Activated CD4-positive, alpha-beta memory T cell treated with anti-CD3 and anti-CD28 coated beads, Interleukin-2, amount 10 ng/mL, durations not matched to agents 7 days and 5 days (primary cell): ENCODE measurements around the gene ATP6V0A1. TPM values are rescaled to one million over a fixed set of nuclear protein-coding genes. Genes with fewer than 3 reads are reported as not detected.
A peak's percentile ranks its signal among the peaks of the same experiment; 100 is the strongest.

ENCODE experiments used
- CTCF ChIA-PET: fragments of 350-600 bp; sonication (Branson Sonifier 250); formaldehyde crosslinking; loops from one replicate; lab custom pipeline; 2021; ENCODE audit warnings: antibody characterized with exemption, inconsistent platforms; lab: Charles Lee
- POLR2A ChIA-PET: fragments of 350-600 bp; sonication (Branson Sonifier 250); formaldehyde crosslinking; loops from one replicate; lab custom pipeline; 2021; ENCODE audit warnings: antibody characterized with exemption; lab: Charles Lee
- DNase-seq: peaks from one replicate; pipeline ENCODE4 v3.0.0-alpha.2; 2020
- H3K27ac Mint-ChIP-seq: one replicate; pipeline ENCODE4 v1.8.0; 2021; ENCODE audit warnings: mild to moderate bottlenecking, mixed read lengths
- H3K27me3 Mint-ChIP-seq: one replicate; pipeline ENCODE4 v1.8.0; 2021; ENCODE audit warnings: mixed read lengths
- H3K36me3 Mint-ChIP-seq: one replicate; pipeline ENCODE4 v1.8.0; 2021; ENCODE audit warnings: low read depth, mixed read lengths
- H3K4me1 Mint-ChIP-seq: one replicate; pipeline ENCODE4 v1.8.0; 2021; ENCODE audit warnings: mixed read lengths
- H3K4me3 Mint-ChIP-seq: one replicate; pipeline ENCODE4 v1.8.0; 2021; ENCODE audit warnings: mild to moderate bottlenecking, mixed read lengths
- H3K9me3 Mint-ChIP-seq: one replicate; pipeline ENCODE4 v1.8.0; 2021; ENCODE audit warnings: mixed read lengths
- total RNA-seq, 2 experiments: library from RNA; stranded (reverse); gene quantifications; one replicate each; pipeline ENCODE4 v1.2.3, GENCODE V29; 2021

Gene ATP6V0A1
- total RNA-seq, 2 experiments from 2014 or later = 5.8 to 8.6 TPM

DNA sequence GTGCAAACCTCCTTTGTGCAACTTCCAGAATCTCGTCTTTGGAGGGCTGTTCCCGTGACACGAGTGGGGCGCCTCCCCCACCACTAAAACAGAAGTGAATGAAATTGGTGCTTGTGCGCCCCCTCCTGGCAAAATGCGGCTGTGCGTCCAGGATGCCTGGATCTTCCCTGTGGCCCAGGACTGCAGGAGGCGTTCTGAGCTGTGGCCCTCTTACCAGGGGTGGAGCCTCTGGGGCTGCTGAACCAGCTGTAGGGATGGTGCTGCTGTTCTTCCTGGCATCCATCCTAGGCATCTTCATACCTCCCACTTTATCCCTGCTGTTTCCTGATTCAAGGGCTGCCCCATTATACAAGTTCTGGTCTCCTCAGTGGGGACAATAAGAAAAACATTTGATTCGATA lies 58.8 kb downstream of the ATP6V0A1 start:
- H3K36me3 Mint-ChIP-seq = no peaks in the 10 kb centered on the region
- DNase-seq = peak; percentile 84
- H3K4me1 Mint-ChIP-seq = peaks cover 1% of the 10 kb centered on the region
- CTCF ChIA-PET = interaction anchor here (0.6 to 2.3 kb wide), 29 partner anchors 9 to 818 kb away, joined by 3 to 15 read pairs (median 3); partner anchors contain the start of genes CAVIN1, NAGLU and STAT3
- POLR2A ChIA-PET = no interaction called here
- no peaks in the 10 kb centered on the region for H3K9me3 Mint-ChIP-seq
- H3K27me3 Mint-ChIP-seq = peaks cover 26% of the 10 kb centered on the region
- peak overlapping the region; percentile 26 for H3K27ac Mint-ChIP-seq
- H3K4me3 Mint-ChIP-seq = no peak overlapping the region

DNA sequence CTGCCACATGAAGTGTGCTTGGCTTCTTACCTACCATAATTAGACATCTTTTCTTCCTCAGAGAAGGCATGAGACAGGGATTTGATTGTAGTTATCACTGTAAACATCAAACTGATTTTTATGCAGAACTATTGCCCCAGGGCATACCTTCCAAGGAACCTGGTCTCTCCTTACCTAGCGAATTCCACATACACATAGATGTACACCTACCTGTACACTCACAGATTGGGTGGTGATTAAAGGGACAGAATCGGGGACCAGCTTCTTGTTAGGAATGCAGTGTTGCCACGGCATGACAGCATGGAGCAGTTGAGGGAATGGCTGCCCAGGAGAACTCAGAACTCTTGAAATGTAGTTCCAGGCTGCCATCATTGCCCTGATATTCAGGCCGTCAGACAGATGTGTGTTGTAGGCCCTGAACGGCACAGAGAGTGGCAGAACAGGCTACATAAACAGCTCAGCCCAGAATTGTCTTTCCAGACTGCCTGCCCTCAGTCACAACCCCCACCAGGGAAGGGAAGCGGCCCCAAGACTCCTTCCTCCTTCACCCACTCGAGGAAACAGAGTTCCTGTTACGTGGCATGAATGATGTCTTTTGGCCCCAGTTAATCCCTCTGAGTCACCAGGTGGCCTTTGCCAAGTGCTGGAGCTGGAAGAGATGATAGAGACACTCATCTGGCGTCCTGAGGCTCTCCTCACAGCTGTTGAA lies 59.5 kb downstream of the ATP6V0A1 start:
- no peak overlapping the region for H3K4me3 Mint-ChIP-seq
- no peak overlapping the region for H3K27ac Mint-ChIP-seq
- CTCF ChIA-PET = interaction anchor here (0.6 to 2.3 kb wide), 29 partner anchors 9 to 270 kb away, joined by 3 to 15 read pairs (median 3); partner anchors contain the start of genes CAVIN1, NAGLU and STAT3

DNA sequence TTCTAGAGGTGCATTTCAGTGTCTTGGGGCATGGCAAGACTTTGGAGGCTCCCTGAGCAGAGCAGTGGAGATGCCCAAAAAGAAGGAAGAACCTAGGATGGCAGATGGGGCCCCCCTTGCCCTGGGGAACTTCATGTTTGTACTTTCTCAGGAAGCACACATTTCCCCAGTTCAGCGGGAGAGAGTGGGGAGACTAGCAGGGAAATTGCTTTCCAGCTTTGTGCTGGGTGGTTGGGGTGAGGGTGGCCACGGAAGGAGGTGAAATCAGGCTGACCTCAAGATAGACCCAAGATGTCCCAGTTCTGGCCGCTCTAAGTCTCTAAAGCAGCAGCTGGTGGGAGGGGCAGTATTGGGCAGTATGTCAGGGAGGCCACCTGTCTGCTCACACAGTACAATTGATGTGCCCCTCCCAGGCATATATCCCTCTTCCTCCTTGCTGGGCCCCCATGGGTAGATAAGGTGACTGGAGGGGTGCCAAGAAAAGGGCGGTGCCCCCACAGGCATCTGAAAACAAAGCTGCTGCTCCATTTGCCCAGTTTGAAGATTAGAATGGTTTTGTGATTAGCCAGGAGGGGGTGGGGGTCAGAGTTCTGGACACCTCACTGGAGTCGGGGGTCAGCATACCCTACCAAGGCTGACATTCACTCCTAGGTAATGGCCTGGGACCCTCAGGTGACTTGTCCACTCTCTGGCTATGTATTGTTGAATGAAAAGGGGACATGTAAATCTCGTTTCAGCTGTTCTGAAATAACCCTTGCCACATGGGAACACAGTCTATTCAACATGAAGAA lies 60.3 kb downstream of the ATP6V0A1 start:
- Mint-ChIP-seq H3K36me3 (no peaks in the 10 kb centered on the region), H3K4me1 (peaks cover 9% of the 10 kb centered on the region), H3K9me3 (no peaks in the 10 kb centered on the region), H3K27me3 (peaks cover 35% of the 10 kb centered on the region), H3K4me3 (no peak overlapping the region), H3K27ac (no peak overlapping the region)
- ChIA-PET POLR2A (interaction anchor here (1.1 kb wide), 1 partner anchor 116 kb away, joined by 3 read pairs; no protein-coding TSS in a partner anchor), CTCF (interaction anchor here (1.1 to 2.3 kb wide), 12 partner anchors 8 to 212 kb away, joined by 3 to 15 read pairs (median 4); partner anchors contain the start of genes CAVIN1 and STAT3)
- DNase-seq = no peak

More for the DNA sequence above, 59.5 kb downstream of the ATP6V0A1 start:
- Mint-ChIP-seq H3K4me1 (peaks cover 3% of the 10 kb centered on the region), H3K9me3 (no peaks in the 10 kb centered on the region), H3K27me3 (peaks cover 31% of the 10 kb centered on the region), H3K36me3 (no peaks in the 10 kb centered on the region)
- DNase-seq = no peak
- POLR2A ChIA-PET = interaction anchor here (1.1 kb wide), 1 partner anchor 116 kb away, joined by 3 read pairs; no protein-coding TSS in a partner anchor

DNA sequence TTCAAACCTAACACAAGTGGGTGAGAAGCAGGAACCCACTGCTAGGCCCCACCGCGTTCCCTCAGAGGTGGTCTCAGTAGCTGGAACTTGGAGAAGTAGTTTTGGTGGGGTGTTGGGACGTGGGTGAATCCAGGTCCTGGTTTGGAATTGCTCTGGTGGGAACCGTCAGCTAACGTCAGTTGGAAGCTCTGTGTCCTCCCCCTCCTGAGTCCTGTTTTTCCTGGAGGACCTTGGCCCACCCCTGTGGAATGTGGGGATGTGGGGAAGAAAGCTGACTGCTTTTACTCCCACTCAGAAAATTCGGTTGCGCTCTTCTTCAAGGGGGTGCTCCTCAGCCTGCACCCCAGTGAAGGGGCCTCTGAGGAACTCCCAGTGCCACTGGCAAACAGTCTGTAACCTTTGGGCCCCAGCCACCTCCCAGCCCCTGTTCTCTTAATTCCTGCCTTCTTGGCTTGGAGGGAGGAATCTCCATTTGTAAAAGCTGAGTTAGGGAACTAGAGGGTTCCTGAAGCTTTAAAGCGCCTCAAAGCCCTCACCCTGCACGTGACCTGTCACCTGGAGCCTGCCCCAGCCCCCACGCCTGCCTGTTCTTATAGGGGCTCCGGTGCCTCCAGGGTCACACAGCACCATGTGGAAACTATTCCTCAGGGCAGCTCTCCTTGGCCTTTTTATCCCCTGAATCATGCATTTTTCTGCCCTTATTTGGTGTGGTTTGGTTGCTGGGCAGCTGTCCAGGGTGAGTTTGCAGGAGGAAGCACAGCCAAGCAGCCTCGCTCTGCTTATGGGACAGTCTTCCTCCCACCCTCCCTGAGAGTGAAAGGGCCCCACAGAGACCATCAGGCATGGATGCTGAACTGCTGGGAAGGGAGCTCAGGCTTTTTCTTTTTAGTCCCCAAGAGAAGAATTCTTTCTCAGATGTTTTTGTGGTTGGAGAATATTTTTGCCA lies 61.1 kb downstream of the ATP6V0A1 start:
- Mint-ChIP-seq H3K27me3 (peaks cover 35% of the 10 kb centered on the region), H3K9me3 (no peaks in the 10 kb centered on the region), H3K4me1 (peaks cover 17% of the 10 kb centered on the region), H3K36me3 (no peaks in the 10 kb centered on the region), H3K4me3 (no peak overlapping the region), H3K27ac (no peak overlapping the region)
- no peak for DNase-seq
- CTCF ChIA-PET = interaction anchor here (0.9 to 1.5 kb wide), 7 partner anchors 11 to 207 kb away, joined by 3 to 6 read pairs (median 4); no protein-coding TSS in a partner anchor
- POLR2A ChIA-PET = interaction anchor here (0.6 to 1.6 kb wide), 4 partner anchors 16 to 208 kb away, joined by 3 to 4 read pairs (median 4); partner anchors contain the start of genes NAGLU and STAT3

DNA sequence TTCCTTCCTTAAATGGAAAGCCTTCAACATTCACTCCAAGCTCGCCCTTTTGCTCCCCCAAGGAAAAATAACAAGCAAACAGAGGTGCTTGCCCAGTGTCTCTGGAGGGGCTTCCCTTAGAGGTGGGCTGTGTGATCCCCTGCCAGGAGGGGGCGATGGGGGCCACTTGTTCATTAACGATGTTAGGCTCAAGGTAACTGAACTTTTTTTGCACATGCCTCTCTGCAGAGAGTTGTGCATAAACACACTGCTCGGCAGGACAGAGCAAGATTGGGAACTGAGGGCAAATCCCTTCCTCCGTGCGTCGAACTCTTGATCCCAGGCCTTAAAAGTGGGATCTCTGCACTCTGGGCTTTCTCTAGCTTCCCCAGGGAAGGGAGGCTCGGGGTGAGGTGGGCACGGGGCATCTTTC lies 61.9 kb downstream of the ATP6V0A1 start:
- peaks cover 22% of the 10 kb centered on the region for H3K4me1 Mint-ChIP-seq
- peaks cover 39% of the 10 kb centered on the region for H3K27me3 Mint-ChIP-seq
- DNase-seq = no peak
- no peaks in the 10 kb centered on the region for H3K9me3 Mint-ChIP-seq
- no peaks in the 10 kb centered on the region for H3K36me3 Mint-ChIP-seq
- H3K4me3 Mint-ChIP-seq = no peak overlapping the region
- H3K27ac Mint-ChIP-seq = no peak overlapping the region
- POLR2A ChIA-PET = interaction anchor here (0.6 to 1.6 kb wide), 3 partner anchors 16 to 208 kb away, joined by 3 to 4 read pairs (median 4); partner anchors contain the start of genes NAGLU and STAT3
- CTCF ChIA-PET = interaction anchor here (0.9 to 1.5 kb wide), 4 partner anchors 10 to 202 kb away, joined by 3 to 6 read pairs (median 4); no protein-coding TSS in a partner anchor

DNA sequence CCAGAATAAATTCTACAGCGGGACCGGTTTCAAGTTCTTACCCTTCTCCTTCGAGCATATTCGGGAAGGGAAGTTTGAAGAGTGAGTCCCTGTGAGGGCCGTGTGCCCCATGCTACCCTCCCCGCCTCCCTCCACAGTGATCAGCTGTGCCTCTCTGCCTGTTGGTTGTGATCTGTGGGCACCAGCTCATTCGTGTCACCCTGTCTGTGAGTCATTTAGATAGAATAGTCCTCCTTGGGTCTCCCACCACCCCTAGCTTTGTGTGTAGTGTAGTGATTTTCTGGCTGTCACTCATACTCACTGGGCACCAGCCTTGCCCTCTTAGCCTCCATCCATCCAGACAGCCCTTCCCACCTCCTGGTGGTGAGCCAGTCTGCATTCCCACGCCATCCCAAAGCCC lies 62.4 kb downstream of the ATP6V0A1 start:
- Mint-ChIP-seq H3K27ac (no peak overlapping the region), H3K4me3 (no peak overlapping the region), H3K36me3 (no peaks in the 10 kb centered on the region), H3K27me3 (peaks cover 41% of the 10 kb centered on the region), H3K9me3 (no peaks in the 10 kb centered on the region), H3K4me1 (peaks cover 22% of the 10 kb centered on the region)
- CTCF ChIA-PET = interaction anchor here (1.0 kb wide), 1 partner anchor 200 kb away, joined by 3 read pairs; no protein-coding TSS in a partner anchor
- DNase-seq = no peak
- POLR2A ChIA-PET = interaction anchor here (1.4 to 1.6 kb wide), 2 partner anchors 15 to 132 kb away, joined by 4 read pairs; partner anchors contain the start of genes NAGLU and STAT3

DNA sequence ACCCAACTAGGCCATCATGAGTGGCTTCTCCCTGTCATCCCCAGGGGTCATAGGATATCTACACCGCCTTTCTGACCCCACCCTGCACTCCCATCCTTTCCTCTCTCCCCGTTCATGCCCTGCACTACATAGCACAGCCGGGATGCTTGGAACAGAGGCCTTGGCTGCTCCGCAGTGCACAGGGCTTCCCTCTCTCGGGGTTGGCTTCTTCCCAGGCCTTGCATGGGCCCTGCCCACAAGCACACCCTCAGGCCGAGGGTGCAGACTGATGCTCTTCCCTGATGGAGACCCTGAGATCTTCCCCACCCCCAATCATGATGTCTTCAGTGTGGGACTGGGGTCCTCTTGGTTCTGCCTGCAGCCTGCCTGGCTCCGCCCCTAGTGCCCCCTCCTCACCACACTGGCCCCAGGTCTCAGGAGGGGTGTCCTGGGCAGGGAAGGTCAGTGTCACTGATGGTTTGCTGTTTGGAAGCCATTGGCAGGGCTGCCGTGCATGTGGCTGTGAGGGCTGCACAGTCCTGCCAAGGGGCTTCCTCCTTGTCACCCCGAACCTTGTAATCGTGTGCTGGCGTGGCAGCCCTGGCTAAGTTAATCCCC lies 63.1 kb downstream of the ATP6V0A1 start:
- peaks cover 40% of the 10 kb centered on the region for H3K27me3 Mint-ChIP-seq
- ChIA-PET POLR2A (interaction anchor here (1.6 kb wide), 1 partner anchor 15 kb away, joined by 4 read pairs; the partner anchor contains the start of gene NAGLU), CTCF (no interaction called here)
- peaks cover 22% of the 10 kb centered on the region for H3K4me1 Mint-ChIP-seq
- H3K9me3 Mint-ChIP-seq = no peaks in the 10 kb centered on the region
- no peak overlapping the region for H3K4me3 Mint-ChIP-seq
- no peak overlapping the region for H3K27ac Mint-ChIP-seq
- no peaks in the 10 kb centered on the region for H3K36me3 Mint-ChIP-seq
- DNase-seq = no peak

DNA sequence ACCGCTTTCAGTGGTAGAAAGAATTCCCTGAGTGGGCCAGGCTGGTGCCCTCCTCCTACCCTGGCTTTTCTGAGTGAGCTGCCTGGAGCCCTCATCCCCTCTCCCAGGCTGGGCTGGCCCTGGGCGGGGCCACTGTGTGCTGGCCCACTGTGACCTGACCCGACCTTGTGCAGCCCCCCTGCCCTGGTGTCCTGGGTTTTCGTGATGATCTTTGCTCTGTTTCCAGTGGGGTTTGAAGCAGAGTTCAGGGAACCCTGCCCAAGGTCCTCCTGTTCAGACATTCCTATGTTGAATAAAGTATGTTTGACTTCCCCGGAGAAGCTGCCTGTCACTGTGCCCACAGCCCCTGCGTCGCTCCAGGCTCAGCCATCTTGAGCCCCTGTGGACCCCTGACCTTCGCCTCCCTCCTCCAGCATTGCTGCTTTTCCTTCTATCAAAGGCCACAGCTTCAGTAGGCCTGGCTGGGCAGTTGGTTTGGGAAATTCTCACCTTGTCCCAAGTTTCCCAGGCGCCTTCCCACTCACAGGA lies 63.6 kb downstream of the ATP6V0A1 start:
- ChIA-PET POLR2A (interaction anchor here (0.7 kb wide), 1 partner anchor 10 kb away, joined by 5 read pairs; no protein-coding TSS in a partner anchor), CTCF (interaction anchor here (0.6 kb wide), 1 partner anchor 75 kb away, joined by 3 read pairs; no protein-coding TSS in a partner anchor)
- H3K4me1 Mint-ChIP-seq = peaks cover 22% of the 10 kb centered on the region
- no peak for DNase-seq
- H3K27ac Mint-ChIP-seq = no peak overlapping the region
- H3K27me3 Mint-ChIP-seq = peaks cover 41% of the 10 kb centered on the region
- no peaks in the 10 kb centered on the region for H3K9me3 Mint-ChIP-seq
- no peaks in the 10 kb centered on the region for H3K36me3 Mint-ChIP-seq
- no peak overlapping the region for H3K4me3 Mint-ChIP-seq

DNA sequence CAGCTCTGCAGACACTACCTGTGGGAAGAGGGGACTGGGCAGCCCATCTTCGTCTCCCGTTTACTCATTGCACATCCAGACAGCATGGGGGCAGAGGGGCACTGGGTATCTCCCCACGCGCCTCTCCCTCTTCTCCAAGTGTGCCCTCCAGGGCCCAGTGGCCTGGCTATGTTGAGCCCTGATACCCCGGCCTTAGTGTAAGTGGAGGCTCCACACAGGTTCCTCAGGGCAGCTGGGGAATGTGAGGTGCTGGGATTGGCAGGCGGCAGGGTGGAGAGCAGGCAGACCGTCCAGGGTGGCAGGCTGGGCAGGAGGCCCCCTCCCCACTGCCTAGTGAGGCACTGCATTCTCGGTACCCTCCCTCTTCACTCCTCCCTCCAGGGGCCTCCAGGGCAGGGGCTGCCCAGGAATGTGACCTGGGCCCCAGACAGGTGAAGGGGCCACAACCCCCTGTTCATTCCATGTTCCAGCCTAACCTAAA lies 64.2 kb downstream of the ATP6V0A1 start:
- peaks cover 21% of the 10 kb centered on the region for H3K4me1 Mint-ChIP-seq

DNA sequence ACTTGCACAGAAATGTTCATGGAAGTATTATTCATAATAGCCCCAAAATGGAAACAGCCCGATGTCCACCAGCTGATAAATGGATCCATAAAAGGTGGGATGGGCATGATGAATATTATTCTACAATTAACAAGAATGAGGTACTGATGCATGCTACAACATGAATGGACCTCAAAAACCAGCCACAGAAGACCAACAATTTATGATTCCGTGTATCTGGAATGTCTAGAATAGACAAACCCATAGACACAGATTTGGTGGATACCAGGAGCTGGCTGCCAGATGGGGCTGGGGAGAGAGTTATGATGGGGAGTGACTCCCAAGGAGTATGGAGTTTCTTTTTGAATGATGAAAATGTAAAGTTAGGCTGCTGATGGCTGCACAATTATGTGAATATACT lies 66.5 kb downstream of the ATP6V0A1 start:
- POLR2A ChIA-PET = no interaction called here
- H3K27ac Mint-ChIP-seq = peak overlapping the region; percentile 50
- H3K4me3 Mint-ChIP-seq = no peak overlapping the region
- H3K27me3 Mint-ChIP-seq = peaks cover 38% of the 10 kb centered on the region
- peaks cover 29% of the 10 kb centered on the region for H3K4me1 Mint-ChIP-seq
- CTCF ChIA-PET = interaction anchor here (1.5 to 1.6 kb wide), 2 partner anchors 11 to 97 kb away, joined by 4 read pairs; no protein-coding TSS in a partner anchor
- H3K36me3 Mint-ChIP-seq = no peaks in the 10 kb centered on the region
- no peak for DNase-seq
- no peaks in the 10 kb centered on the region for H3K9me3 Mint-ChIP-seq

More for the DNA sequence above, 64.2 kb downstream of the ATP6V0A1 start:
- no peak for DNase-seq
- Mint-ChIP-seq H3K9me3 (no peaks in the 10 kb centered on the region), H3K27me3 (peaks cover 42% of the 10 kb centered on the region), H3K36me3 (no peaks in the 10 kb centered on the region), H3K27ac (no peak overlapping the region), H3K4me3 (no peak overlapping the region)
- ChIA-PET CTCF (interaction anchor here (0.6 kb wide), 1 partner anchor 75 kb away, joined by 3 read pairs; no protein-coding TSS in a partner anchor), POLR2A (interaction anchor here (0.7 kb wide), 1 partner anchor 10 kb away, joined by 5 read pairs; no protein-coding TSS in a partner anchor)

DNA sequence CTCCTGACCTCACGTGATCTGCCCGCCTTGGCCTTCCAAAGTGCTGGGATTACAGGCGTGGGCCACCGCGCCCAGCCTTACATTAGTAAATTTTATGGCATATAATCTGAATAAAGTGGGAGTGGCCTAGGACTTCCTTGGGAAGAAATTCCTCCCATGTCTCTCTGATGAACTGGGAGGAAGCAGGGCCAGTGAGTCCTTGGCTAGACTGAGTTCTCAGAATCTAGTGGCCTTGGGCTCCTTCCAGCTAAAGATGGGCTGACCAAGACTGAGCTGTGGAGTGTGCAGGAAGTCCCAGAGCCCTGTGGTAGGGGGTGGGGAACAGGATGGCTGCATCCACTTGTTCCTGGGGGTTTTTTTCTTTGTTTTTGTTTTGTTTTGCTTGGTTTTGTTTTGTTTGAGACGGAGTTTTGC lies 67.4 kb downstream of the ATP6V0A1 start:
- H3K4me3 Mint-ChIP-seq = no peak overlapping the region
- peaks cover 36% of the 10 kb centered on the region for H3K4me1 Mint-ChIP-seq
- H3K9me3 Mint-ChIP-seq = no peaks in the 10 kb centered on the region
- H3K27me3 Mint-ChIP-seq = peaks cover 38% of the 10 kb centered on the region
- CTCF ChIA-PET = interaction anchor here (1.7 to 1.8 kb wide), 2 partner anchors 8 to 10 kb away, joined by 12 to 14 read pairs; partner anchors contain the start of gene NAGLU
- no peak for DNase-seq
- no peaks in the 10 kb centered on the region for H3K36me3 Mint-ChIP-seq
- POLR2A ChIA-PET = no interaction called here
- H3K27ac Mint-ChIP-seq = no peak overlapping the region
